HG03521 (cell line): ENCODE results near the gene NHSL1.

ENCODE experiments used
- ATAC-seq: cut with Tn5 transposase; IDR thresholded peaks from one replicate; pipeline ENCODE4 v1.9.1; 2021; ENCODE audit warnings: mild to moderate bottlenecking, moderate library complexity; ENCODE audit not compliant: unreplicated experiment

The NHSL1 gene, protein sequence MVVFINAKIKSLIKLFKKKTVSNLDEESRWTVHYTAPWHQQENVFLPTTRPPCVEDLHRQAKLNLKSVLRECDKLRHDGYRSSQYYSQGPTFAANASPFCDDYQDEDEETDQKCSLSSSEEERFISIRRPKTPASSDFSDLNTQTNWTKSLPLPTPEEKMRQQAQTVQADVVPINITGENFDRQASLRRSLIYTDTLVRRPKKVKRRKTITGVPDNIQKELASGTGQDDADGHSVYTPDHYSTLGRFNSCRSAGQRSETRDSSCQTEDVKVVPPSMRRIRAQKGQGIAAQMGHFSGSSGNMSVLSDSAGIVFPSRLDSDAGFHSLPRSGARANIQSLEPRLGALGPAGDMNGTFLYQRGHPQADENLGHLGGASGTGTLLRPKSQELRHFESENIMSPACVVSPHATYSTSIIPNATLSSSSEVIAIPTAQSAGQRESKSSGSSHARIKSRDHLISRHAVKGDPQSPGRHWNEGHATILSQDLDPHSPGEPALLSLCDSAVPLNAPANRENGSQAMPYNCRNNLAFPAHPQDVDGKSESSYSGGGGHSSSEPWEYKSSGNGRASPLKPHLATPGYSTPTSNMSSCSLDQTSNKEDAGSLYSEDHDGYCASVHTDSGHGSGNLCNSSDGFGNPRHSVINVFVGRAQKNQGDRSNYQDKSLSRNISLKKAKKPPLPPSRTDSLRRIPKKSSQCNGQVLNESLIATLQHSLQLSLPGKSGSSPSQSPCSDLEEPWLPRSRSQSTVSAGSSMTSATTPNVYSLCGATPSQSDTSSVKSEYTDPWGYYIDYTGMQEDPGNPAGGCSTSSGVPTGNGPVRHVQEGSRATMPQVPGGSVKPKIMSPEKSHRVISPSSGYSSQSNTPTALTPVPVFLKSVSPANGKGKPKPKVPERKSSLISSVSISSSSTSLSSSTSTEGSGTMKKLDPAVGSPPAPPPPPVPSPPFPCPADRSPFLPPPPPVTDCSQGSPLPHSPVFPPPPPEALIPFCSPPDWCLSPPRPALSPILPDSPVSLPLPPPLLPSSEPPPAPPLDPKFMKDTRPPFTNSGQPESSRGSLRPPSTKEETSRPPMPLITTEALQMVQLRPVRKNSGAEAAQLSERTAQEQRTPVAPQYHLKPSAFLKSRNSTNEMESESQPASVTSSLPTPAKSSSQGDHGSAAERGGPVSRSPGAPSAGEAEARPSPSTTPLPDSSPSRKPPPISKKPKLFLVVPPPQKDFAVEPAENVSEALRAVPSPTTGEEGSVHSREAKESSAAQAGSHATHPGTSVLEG (N-terminal part only)

DNA sequence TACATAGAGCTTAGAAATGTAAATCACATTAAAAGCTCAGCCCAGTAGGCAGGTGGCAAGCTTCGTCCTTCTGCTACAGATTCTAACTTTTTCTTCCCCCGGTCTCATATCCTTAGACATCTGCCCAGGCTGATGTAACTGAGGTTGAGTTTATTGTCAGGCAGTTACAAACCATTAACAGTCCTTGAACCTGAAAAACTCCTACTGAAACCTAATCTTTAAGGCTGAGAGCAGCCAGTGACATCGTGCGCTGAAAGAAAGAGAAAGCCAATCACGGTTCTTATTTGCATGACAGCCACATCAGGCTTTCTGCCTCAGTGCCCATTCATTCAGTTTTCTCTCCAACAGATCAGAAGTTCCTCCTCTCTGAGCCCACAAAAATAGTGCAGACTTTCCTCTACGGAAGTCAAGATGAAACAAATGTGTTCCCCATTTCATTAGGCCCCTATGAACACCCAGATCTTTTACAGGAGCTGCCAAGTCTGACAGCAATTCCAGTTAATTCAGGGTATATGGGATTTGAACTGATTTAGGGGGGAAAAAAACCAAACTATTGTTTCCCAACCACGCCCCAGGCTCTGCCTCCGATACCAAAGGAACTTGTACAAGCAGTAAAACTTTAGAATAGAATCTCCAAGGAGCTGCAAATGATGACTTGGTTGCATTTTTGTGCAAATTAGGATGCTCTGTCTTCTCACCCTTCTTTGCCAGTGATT, at the start of gene NHSL1:
Gene NHSL1 (minus strand): TSS at position 192 of the 716 bp plus-strand sequence. CDS start 204 bp downstream, outside the sequence.
- ATAC-seq: peak; percentile 87

DNA sequence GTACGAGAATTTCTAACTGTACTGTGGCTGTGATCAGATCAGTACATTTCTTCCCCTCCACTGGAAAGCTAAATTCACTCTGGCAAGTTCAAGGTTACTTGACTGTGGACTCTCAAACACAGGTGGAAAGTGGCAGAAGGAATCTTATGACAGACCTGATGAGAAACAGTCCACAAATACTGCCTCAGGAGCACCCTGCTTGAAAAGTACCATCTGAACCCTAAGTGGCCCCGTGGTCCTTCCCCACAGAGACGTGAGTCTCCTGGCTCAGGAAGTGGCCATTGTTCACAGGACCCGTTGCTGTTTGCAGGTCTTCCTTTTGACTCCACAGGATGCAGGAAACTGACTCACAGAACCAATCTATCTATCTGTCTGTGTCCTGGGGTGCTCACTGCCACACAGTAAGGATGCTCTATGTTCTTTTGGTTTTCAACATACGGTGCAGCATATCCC, 47.5 kb upstream of the NHSL1 start:
- no peak for ATAC-seq

DNA sequence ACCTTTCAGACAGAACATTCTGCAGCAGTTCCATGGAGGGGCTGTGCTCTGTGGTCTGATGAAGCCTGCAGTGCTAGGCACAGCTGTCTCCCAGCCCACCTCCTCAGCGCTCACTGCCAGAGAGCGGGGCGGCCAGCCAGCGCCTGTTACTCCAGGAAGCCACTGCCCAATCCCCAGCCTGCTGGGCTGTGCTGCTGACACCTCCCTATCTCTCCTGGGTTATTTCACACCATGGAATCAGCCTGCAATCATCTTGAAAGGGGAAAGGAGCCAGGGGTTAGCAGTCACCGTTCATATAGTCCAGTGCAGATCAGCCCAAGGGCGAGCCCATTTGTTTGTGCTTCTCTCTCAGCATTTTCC, 46.3 kb upstream of the NHSL1 start:
- no peak for ATAC-seq

DNA sequence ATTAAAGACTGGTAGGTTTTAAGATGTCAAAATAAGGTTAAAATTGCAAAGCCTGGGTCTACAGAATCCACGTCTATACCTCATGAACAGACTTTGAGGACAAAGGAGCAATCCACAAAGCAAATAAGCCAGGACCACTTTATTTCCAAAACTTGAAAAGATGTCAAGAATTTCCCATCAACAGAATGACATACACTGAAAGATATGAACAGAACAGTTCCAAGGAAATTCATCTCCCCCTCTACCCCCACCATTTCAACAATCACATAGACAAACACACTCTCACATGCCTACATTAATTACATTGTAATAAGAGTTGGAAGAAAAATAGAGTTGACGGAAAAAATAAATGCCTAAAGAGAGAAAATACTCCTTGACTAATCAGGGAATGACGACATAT, 45.2 kb upstream of the NHSL1 start:
- ATAC-seq: no peak

DNA sequence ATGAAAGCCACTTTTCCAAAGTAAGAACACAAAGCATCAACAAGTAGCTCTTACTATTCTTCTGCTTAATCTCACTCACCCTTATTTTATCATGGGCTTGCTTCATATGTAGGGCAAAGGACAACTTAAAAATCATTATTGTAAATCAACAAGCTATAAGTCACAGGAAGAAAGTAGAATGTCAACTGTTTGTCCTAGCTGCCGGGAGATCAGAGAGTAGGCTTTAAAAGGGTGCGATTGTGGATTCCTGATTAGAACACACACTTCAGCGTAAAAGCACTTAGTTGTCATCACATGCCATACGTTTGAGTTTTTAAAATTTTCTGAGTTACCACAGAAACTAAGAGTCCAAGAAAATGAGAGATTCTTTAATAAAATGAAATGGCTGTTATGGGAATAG, 44.4 kb upstream of the NHSL1 start:
- ATAC-seq: no peak

DNA sequence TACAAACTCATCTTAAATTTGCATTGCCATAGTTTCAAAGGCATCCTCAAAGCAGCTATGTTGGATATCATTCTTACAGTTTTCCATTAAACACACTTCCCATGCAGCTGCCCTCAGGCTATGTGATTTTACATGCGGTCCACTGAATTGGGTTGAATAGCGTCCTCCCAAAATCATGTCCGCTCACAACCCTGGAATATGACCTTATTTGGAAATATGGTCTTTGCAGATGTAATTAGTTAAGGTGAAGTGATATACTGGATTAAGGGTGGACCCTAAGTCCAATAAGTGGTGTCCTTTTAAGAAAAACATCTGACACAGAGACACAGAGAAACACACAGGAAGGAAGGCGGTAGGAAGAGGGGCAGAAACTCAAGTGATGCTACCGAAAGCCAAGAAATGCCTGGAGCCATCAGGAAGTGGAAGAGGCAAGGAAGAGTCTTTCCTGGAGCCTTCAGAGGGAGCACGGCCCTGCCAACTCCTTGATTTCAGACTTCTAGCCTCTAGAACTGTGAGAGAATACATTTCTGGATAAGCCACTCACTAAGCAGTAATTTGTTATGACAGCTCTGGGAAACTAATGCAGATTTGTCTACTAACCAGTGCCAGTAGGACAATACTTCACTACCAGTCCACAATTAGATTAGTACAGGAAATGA, 42.7 kb upstream of the NHSL1 start:
- no peak for ATAC-seq

DNA sequence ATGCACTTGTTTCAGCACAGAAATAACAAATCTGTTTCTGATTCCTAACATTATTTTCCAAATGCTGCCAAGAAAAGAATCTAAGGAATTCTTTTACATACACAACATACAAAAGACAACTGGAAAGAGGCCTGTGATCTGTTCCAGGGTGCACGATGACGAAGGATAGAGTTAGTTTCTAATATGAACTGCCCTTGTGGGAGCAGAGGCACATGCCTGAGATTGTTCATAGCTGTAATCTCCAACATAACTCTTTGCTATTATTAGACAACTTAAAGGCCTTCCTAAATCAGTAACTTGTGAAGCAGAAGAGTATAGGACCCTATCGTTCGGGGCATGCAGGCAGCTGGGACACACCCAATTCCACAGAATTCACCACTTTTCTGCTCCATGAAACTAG, 41.2 kb upstream of the NHSL1 start:
- ATAC-seq: no peak

DNA sequence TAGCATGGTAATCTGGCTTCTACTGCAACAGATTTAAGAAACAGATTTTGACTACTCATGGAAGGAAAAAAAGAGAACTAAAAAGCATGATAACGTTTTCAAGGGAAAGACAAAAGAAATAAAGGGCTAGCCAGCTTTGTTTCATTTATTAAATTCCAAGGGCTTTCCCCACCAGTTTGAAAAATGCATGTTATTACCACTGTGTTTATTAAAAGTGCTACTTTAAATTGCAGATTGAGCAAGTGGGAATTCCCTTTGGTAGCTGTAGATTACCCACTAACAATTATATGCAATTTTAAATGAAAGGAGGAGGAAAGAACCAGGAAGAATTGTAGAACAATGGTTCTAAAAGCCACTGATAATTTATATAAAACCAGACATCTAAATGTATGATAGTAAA, 40.6 kb upstream of the NHSL1 start:
- no peak for ATAC-seq

DNA sequence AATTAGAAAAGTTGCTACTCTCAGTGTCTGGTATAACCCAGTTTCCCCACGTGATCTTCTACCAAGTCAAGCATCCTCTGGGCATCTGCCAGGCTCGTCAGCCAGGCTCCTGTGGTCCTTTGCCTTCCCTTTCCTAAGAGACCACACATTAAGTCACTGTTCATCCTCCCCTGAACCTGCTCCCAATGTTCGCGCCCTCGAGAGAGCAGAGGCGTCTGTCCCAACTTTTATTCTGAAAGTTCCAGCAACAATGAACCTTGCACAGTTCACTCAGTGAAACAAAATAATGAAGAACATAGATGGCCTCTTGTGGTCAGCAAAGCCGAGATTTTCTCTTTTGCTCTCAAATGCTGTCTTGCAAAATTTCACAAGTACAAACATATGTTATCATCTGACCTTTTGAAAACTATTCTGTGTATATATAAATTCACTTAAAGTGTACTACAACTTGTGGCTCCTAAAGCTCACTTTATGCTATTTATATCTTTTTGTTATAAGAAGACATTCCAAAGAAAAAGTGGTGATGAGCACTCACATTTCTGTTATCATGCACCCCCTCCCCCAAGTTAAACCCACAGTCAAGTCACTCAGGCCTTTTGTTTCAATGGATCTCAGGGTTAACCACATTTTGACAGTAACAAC, 39.2 kb upstream of the NHSL1 start:
- ATAC-seq: no peak

DNA sequence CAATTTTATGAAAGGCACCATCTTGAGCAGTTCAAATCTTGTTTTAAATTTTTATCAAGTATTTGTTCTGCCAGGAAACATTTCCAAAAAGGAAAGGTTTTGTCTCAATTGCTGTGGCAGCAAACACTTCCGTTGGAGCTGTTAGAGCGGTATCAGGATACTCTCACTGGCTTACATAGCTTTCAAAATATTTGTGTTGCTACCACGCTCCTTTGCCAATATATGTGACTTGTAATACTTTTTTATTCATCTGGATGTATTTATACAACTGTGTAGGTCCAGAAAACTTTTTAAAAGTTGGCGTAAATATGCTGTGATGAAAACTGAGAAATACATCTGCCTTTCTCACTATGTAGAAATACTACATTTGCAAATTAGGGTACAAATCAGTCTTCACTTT, 37.8 kb upstream of the NHSL1 start:
- no peak for ATAC-seq

DNA sequence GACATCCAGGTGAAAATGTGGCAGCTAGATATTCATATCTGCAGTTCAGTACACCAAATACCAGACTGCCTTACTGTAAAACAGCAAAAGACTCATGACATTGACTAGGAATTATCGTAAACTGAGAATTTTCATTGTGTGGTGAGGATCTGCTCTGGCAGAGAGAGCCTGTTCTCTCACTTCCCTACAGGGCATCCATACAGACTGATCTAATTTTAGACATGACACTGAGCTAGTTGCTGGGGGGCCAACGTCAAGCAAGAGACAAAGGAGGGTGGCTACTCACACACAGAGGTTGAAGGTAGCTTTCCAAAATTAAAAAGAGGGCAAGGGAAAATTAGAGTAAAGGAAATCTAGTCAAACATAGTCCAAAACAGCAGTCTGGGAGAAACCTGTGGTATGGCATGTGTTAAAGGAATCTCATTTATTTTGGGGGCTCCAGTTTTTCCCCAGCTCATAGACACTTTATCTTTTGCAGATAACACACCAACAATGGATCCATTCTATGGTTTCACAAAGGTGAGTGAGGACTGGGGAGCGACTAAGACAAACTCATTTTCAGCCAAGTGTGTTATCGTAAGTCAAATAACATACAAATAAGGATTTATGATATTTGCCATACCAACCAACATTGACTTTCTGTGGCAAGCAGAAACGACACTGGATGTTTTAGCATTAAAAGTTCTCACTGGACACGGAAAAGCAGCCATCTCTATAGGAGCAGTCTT, 36.6 kb upstream of the NHSL1 start:
- ATAC-seq: no peak

DNA sequence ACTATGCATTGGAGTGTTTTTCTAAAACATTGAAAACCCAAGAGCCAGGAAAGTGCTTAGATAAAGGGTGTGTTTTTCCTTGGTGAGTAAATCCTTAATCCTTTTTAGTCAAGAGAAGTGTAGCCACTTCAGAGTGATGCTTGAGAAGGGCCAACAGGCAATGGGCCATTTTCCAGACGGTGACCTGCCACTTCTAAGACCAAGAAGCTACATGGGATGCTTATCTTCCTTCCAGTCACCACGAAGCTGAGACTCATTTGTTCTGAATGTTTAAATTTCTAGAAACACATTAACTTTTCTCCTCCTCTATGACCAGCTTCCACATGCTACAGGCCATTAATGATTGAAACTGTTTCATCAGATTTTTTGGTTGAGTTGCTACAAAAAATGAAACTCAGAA, 34.4 kb upstream of the NHSL1 start:
- no peak for ATAC-seq

DNA sequence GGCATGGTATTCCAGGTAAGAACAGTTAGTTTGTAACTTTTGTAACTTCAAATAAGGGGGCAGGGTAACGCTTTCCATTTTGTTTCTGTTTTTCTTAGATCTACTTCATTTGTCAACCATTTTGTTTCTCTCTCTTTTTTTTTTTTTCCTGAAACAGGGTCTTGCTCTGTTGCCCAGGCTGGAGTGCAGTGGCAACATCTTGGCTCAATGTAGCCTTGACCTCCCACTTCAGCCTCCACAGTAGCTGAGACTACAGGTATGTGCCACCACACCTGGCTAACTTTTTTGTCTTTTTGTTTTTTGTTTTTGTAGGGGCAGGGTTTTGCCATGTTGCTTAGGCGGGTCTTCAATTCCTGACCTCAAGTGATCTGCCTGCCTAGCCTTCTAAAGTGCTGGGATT, 32.1 kb upstream of the NHSL1 start:
- no peak for ATAC-seq

DNA sequence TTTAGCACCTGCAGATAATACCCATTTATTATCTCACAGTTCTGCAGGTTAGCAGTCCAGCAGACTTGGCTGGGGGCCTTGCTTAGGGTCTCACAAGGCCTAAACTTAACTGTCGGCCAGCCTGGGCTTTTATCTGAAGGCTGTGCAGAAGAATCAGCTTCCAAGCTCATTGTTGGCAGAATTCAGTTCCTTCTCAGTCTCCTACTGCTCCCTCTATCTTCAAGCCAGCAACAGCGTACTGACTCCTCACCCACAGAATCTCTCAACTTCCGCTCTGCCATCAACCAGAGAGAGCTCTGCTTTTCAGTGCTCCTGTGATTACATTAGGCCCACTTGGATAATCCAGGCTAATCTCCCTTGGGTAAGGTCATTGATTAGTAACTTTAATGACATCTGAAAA, 30.2 kb upstream of the NHSL1 start:
- ATAC-seq: no peak

DNA sequence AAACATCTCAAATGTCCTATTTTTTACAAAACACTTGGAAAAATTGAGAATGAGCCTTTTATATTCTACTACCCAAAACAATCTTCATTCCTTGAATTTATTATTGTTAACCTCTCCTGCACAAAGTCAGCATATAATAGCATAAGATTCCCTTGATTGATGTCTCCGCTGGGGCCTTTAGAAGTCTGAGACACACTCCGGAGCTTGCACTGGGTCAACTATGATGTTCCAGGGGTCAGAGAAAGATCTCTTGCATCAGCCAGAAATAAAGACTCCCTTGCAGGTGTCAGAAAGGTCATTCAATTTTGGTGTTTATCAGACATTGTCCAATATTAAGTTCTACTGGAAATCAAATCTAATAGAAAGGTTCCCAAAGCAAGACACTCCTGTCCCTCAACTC, 29.7 kb upstream of the NHSL1 start:
- no peak for ATAC-seq

DNA sequence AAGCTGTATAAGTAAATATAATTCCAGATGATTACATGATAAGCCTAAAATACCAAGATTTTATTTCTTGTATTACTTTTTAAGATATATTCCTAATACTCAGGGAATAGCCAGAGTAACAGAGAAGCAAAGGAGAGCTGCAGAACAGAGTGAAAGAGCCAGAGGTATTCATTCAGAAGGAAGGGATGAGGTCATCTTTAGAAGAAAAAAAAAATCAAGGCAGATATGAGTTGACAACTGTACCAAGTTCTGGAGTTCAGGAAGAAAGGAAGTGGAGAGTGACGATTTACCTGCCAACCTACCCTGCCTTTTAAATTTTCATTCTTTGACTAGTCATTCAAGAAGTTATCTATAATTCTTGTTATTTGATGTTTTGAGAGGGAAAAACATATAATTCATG, 28.8 kb upstream of the NHSL1 start:
- ATAC-seq: no peak

DNA sequence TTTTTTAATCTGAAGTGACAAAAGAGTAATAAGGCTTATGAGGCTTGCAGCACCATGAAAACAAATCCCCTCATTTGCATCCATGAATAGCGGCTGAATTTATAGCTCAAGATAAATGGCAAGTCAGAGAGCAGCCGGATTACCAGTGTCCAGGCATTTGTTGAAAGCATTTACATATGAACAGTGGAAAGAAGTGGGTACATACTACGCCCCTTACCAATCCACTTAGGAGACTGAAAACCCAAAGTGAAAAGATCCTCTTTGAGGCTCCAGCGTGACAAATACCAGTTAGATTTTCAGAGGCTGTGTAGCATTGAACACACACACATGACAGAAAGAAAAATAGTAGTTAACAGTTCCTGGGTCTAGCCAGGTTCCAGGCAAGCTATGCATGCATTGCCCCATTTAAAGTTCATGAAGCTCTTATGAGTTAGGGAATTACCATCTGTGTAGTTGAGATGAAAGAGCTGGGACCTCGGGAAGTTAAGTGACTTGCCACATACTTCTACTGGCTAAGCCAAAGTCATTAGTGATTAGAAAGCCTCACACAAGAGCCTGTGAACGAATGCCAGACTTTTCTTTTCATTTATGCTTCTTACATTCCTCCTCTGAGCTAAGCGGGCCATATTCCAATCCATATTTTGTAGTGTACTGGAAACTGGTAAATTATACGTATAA, 28.3 kb upstream of the NHSL1 start:
- no peak for ATAC-seq

DNA sequence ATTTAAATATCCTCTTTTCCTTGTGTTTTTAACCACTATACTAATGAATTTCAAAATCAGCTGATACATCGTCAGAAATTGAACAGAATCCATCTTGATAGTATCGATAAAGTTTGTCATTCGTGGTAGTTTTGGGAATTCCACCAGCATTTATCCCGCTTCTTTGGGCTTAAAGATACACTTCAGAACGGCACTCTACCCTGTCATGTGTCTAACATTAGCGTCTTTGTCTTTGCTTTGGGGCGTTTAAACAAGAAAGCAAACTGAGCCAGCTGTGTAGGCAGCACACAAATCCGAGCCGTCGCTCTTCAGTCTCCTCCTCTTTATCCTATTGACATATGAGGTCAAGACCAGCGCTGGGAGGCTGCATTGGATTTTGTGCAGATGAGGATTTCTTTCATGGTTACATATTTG, 27.5 kb upstream of the NHSL1 start:
- no peak for ATAC-seq
